GM20000 (cell line): ENCODE measurements around the gene OSER1.

Experiments used
- DNase-seq: peaks from one replicate; pipeline ENCODE4 v3.0.0; 2012; ENCODE audit warnings: low spot score
- TF ChIP-seq, protein P1 (sequence below): IDR thresholded peaks from 2 replicates; pipeline ENCODE4 v1.5.1; 2012; ENCODE audit warnings: mild to moderate bottlenecking, control low read depth; ENCODE audit errors: extremely low read depth, missing control alignments

Gene OSER1

DNA sequence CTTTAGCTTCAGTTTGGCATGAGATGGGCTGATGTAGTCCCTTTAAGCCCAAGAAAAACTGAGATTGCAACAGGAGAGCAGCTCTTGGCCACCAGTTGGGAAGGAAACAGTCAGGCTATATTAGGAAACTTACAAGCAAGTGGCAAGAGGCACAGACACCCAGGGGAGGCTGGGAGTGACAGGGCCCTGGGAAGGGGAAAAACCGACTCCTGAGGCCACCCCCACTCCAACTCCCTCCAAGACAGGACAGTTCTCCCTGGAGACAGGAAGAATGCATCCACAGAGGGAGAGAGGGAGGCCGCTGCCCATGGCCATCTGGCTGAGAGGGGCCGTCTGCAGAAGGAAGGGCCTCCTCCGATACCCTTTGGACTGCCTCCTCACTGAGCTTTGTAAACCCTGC lies 44.1 kb downstream of the OSER1 start:
- TF ChIP-seq, protein P1, sequence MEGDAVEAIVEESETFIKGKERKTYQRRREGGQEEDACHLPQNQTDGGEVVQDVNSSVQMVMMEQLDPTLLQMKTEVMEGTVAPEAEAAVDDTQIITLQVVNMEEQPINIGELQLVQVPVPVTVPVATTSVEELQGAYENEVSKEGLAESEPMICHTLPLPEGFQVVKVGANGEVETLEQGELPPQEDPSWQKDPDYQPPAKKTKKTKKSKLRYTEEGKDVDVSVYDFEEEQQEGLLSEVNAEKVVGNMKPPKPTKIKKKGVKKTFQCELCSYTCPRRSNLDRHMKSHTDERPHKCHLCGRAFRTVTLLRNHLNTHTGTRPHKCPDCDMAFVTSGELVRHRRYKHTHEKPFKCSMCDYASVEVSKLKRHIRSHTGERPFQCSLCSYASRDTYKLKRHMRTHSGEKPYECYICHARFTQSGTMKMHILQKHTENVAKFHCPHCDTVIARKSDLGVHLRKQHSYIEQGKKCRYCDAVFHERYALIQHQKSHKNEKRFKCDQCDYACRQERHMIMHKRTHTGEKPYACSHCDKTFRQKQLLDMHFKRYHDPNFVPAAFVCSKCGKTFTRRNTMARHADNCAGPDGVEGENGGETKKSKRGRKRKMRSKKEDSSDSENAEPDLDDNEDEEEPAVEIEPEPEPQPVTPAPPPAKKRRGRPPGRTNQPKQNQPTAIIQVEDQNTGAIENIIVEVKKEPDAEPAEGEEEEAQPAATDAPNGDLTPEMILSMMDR, result no peak
- no peak for DNase-seq

DNA sequence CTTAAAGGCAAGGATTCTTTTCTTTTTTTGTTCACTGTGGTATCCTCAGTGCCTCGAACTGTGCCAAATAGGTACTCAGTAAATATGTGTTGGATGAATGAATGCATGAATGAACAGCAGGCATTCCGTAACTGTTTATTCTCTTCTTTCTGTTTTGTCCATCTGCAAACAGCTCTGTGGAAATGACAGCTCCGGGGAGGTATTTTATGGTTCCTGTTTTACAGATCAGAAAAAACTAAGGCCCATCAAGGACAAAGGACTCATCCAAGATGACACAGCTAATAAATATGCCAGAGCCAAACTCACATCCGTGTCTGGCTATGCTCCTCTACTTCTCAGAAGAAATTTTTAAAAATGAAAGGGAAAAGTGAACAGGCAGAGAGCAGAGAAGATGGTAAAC lies 44.6 kb downstream of the OSER1 start:
- TF ChIP-seq, protein P1, result no peak
- no peak for DNase-seq

DNA sequence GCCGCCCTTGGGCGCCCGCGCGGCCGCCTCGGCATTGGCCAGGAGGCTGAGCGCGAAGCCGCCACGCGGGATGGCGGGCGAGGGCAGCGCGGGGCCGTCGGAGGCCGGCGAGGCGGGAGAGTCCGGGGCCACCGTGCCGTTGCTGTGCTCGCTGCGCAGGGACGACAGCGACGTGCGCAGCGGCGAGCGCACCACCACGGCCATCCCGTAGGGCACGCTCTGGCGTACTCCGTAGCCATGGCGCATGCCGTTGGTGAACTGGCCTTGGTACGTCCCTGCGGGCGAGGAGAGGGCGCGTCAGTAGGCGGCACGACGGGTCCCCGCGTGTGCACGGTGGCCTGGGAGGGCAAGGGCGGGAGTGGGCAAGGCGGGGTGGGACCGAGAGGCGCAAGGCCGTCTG lies 50.4 kb downstream of the OSER1 start:
- no peak for DNase-seq
- TF ChIP-seq, protein P1, result no peak

DNA sequence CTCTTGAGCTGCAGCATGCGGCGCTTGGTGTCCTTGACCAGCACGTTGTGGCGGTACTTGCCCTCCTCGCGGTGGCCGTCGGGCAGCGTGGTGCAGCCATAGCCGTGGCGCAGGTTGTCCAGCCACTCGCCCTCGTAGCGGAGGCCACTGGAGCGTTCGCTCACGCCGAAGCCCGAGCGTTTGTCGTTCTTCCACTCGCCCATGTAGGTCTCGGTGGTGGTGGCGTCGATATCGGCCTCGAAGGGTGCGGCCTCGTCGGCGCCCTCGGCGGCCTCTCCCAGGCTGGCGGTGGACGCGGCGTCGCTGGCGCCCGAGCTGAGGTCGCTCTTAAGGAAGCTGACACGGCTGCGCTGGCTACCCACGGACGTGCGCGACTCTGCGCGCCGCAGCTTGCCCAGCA lies 50.9 kb downstream of the OSER1 start:
- TF ChIP-seq, protein P1, result no peak
- no peak for DNase-seq

DNA sequence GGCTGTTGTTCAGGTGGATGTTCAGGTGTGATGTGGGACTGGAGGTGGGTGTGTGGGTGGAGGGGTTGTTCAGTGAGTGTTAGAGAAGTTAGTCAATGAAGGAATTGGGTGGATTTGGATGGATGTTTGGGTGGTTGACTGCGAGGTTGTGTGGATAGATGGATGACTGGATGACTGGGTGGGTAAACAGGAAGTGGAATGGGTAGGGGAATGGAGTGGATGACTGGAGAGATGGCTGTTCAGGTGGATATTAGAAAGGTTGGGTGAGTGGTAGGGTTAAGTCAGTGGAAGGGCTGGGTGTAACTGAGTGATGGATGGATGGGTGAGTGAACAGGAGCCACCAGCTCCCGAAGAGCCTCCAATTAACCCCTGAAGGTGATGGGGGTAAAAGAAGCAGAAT lies 51.4 kb downstream of the OSER1 start:
- TF ChIP-seq, protein P1, result no peak
- DNase-seq, result no peak

DNA sequence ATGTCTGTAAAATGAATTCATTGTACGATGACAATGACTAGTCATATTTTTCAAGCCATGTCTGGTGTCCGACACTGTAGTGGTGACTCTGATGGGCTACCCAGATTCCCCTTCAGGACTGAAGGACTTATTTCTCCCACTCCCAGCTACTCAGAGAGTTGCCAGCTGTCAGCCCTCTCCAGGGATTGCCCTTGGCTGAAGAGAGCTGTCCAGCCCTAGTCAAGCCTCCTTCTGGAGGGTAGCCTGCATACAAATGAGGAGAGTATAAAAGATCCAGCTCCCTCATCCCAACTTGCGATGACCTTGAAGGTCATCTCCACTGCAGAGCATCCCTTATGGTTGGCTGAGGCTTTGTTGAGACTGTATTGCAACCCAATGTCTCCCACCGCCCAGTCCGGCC lies 53.5 kb downstream of the OSER1 start:
- no peak for DNase-seq
- TF ChIP-seq, protein P1, result no peak

DNA sequence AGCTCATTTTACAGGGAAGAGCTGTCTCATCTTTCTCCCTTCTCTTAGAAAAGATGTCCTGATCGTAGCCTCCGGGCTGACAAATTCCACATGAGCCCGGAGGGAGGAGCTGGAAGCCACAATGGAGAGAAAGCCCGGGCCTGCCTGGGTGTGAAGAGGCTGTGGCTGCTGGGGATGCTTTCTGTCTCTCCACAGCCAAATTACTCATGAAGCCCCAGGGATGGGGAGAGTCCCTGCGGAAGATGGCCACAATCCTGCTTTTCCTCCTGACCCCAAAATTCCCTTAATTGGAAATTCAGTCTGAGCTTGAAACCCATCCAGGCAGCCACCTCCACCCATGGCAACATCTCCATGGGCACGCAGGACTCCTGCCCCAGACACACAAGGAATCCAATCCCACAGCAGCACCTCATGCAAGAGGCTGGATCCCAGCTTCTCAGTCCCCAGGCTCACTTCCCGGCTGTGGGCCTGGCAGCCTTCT lies 56.0 kb downstream of the OSER1 start:
- no peak for DNase-seq
- TF ChIP-seq, protein P1, result no peak

DNA sequence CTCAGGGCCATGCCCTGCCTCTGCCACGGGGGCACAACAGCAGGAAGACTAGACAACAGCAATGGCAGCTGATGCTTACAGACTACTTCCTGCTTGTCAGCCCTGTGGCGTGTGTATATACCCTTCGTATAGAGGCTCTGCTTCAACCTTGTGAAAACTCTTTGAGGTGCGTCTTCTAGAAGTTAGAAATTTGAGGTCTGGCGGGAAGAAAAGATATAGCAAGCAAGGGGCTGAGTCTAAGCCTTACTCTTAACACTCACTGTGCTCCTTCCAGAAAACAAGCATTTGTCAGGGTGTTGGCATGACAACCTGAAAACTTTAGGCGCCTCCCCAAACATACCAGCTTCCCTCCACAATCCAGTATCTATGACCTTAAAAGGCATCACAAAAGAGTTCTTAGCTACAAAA lies 56.9 kb downstream of the OSER1 start:
- TF ChIP-seq, protein P1, result no peak
- DNase-seq, result no peak
